Endothelial cell of coronary artery (primary cell): Measurements from ENCODE around the gene AVL9. TPM values are rescaled to one million over a fixed set of nuclear protein-coding genes. Genes with fewer than 3 reads are reported as not detected.

ENCODE experiments used
- total RNA-seq: library from RNA; depleted of rRNA; stranded (reverse); fragments of >200 nt; gene quantifications from 2 replicates; pipeline ENCODE4 v1.2.3, GENCODE V29; 2014

Gene AVL9
- total RNA-seq: 23.6 and 26.4 TPM in 2 replicates

GRCh38 chr7:32495298-32496051, at the start of gene AVL9:
TSS of gene AVL9 (plus strand) at chr7:32495489. CDS start at chr7:32495710, 221 bp downstream.

GRCh38 chr7:32490127-32490796, 5.0 kb upstream of the AVL9 start, which contains the start of gene LSM5:
TSS of gene LSM5 (minus strand) at chr7:32490380. CDS start at chr7:32490365, 15 bp downstream.

Other genes starting within 250 kb of the AVL9 start
- 20.8 and 23.8 TPM in 2 replicates for gene LSM5, start 5.1 kb upstream of the AVL9 start, total RNA-seq